SK-N-SH treated with all-trans-retinoic acid at 6 μM for 48 hours (cell line): ENCODE results near the gene CDH8.

ENCODE experiments used
- ATAC-seq: fragments of 200-7000 bp; cut with Tn5 transposase; 3 replicates; pipeline ENCODE4 v1.9.1; 2020; ENCODE audit warnings: mild to moderate bottlenecking, moderate library complexity
- ARNTL ChIP-seq: fragments of 450-650 bp; formaldehyde crosslinking; IDR thresholded peaks from 2 replicates; pipeline ENCODE4 v1.5.0; 2020; ENCODE audit warnings: low read depth, mild to moderate bottlenecking, moderate library complexity, borderline replicate concordance
- CREB5 ChIP-seq: fragments of 250-450 bp; sonication (Bioruptor Pico); IDR thresholded peaks from 2 replicates; pipeline ENCODE4 v1.5.1; 2020; ENCODE audit warnings: low read depth, mild to moderate bottlenecking, moderate library complexity
- CSDC2 ChIP-seq: fragments of 250-450 bp; sonication (Bioruptor Pico); IDR thresholded peaks from 2 replicates; pipeline ENCODE4 v1.5.0; 2020; ENCODE audit warnings: mild to moderate bottlenecking, moderate library complexity
- CSRNP3 ChIP-seq: fragments of 250-450 bp; sonication (Bioruptor Pico); IDR thresholded peaks from 2 replicates; pipeline ENCODE4 v1.5.1; 2021; ENCODE audit warnings: mild to moderate bottlenecking, moderate library complexity
- ESRRG ChIP-seq: fragments of 250-450 bp; sonication (Bioruptor Pico); IDR thresholded peaks from 2 replicates; pipeline ENCODE4 v1.6.1; 2021; ENCODE audit warnings: mild to moderate bottlenecking
- GLIS3 ChIP-seq: fragments of 250-450 bp; sonication (Bioruptor Pico); IDR thresholded peaks from 2 replicates; pipeline ENCODE4 v1.5.0; 2020; ENCODE audit warnings: mild to moderate bottlenecking, moderate library complexity
- ISL1 ChIP-seq: fragments of 250-450 bp; sonication (Bioruptor Pico); IDR thresholded peaks from 2 replicates; pipeline ENCODE4 v2.1.2; 2022; ENCODE audit warnings: mild to moderate bottlenecking, moderate library complexity
- OSR1 ChIP-seq: fragments of 250-450 bp; sonication (Bioruptor Pico); IDR thresholded peaks from 2 replicates; pipeline ENCODE4 v1.8.0; 2022; ENCODE audit warnings: moderate library complexity, mild to moderate bottlenecking, inconsistent platforms
- POU6F1 ChIP-seq: fragments of 250-450 bp; sonication (Bioruptor Pico); IDR thresholded peaks from 2 replicates; pipeline ENCODE4 v1.8.0; 2021; ENCODE audit warnings: low read depth, mild to moderate bottlenecking, moderate library complexity, borderline replicate concordance
- PPARA ChIP-seq: fragments of 250-450 bp; sonication (Bioruptor Pico); IDR thresholded peaks from 2 replicates; pipeline ENCODE4 v1.5.0; 2020; ENCODE audit warnings: mild to moderate bottlenecking, borderline replicate concordance
- RARB ChIP-seq: fragments of 250-450 bp; sonication (Bioruptor Pico); IDR thresholded peaks from 2 replicates; pipeline ENCODE4 v1.8.0; 2021; ENCODE audit warnings: mild to moderate bottlenecking, moderate library complexity
- SNAI2 ChIP-seq: fragments of 250-450 bp; sonication (Bioruptor Pico); IDR thresholded peaks from 2 replicates; pipeline ENCODE4 v1.5.0; 2020; ENCODE audit warnings: mild to moderate bottlenecking, moderate library complexity
- TCF4 ChIP-seq: fragments of 250-450 bp; sonication (Bioruptor Pico); IDR thresholded peaks from 2 replicates; pipeline ENCODE4 v1.8.0; 2021; ENCODE audit warnings: mild to moderate bottlenecking, moderate library complexity, borderline replicate concordance
- TOX ChIP-seq: fragments of 250-450 bp; sonication (Bioruptor Pico); IDR thresholded peaks from 2 replicates; pipeline ENCODE4 v1.8.0; 2021; ENCODE audit warnings: mild to moderate bottlenecking, moderate library complexity, borderline replicate concordance
- ZC3H10 ChIP-seq: fragments of 250-450 bp; sonication (Bioruptor Pico); IDR thresholded peaks from 2 replicates; pipeline ENCODE4 v1.5.1; 2021; ENCODE audit warnings: mild to moderate bottlenecking, moderate library complexity
- ZFP3 ChIP-seq: fragments of 250-450 bp; sonication (Bioruptor Pico); IDR thresholded peaks from 2 replicates; pipeline ENCODE4 v1.5.0; 2020; ENCODE audit warnings: mild to moderate bottlenecking, moderate library complexity
- ZFP30 ChIP-seq: fragments of 450-650 bp; formaldehyde crosslinking; IDR thresholded peaks from 2 replicates; pipeline ENCODE4 v1.5.0; 2022; ENCODE audit warnings: mild to moderate bottlenecking, moderate library complexity
- ZNF565 ChIP-seq: fragments of 450-650 bp; formaldehyde crosslinking; conservative IDR thresholded peaks from 2 replicates; pipeline ENCODE4 v1.5.0; 2020; ENCODE audit warnings: low read depth, mild to moderate bottlenecking, moderate library complexity
- ZNF70 ChIP-seq: fragments of 450-650 bp; formaldehyde crosslinking; IDR thresholded peaks from 2 replicates; pipeline ENCODE4 v1.5.0; 2020; ENCODE audit warnings: mild to moderate bottlenecking, moderate library complexity
- ZNF8 ChIP-seq: fragments of 450-650 bp; formaldehyde crosslinking; IDR thresholded peaks from 2 replicates; pipeline ENCODE4 v1.5.0; 2020; ENCODE audit warnings: mild to moderate bottlenecking, moderate library complexity
- TF ChIP-seq, protein P1 (sequence below): fragments of 250-450 bp; sonication (Bioruptor Pico); IDR thresholded peaks from 2 replicates; pipeline ENCODE4 v1.5.0; 2020; ENCODE audit warnings: mild to moderate bottlenecking, moderate library complexity
- TF ChIP-seq, protein P2 (sequence below): fragments of 250-450 bp; sonication (Bioruptor Pico); IDR thresholded peaks from 2 replicates; pipeline ENCODE4 v1.8.0; 2020; ENCODE audit warnings: mild to moderate bottlenecking, moderate library complexity, borderline replicate concordance

CDH8 gene

DNA sequence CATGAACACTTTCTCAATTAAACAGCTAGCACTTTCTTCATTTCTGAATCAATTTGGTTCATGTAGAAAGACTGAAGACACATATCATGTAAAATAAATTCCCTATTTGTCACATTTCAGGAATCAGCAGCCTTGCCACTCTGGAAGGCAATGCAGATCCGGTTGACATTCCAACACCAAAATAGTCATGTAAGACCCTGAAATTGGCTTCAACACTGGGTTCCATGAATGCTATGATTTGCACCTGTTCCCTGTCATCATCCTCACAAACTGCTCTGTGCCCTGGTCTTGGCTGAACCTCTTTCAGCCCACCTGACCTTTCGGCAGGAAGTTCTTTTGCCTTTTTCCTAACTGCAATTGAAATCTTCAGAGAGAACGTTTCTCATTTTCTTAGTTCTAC is 156.9 kb downstream of the CDH8 start:
- ATAC-seq, result no peak
- TF ChIP-seq ZNF70 (CRISPR knock-in tag) (no peak), TCF4 (CRISPR knock-in tag) (no peak), ZFP3 (no peak), ZNF565 (CRISPR knock-in tag) (no peak), TOX (no peak), POU6F1 (CRISPR knock-in tag) (no peak), ZNF8 (CRISPR knock-in tag) (no peak), ISL1 (CRISPR knock-in tag) (no peak), CSDC2 (CRISPR knock-in tag) (no peak), ESRRG (no peak), RARB (no peak), GLIS3 (CRISPR knock-in tag) (no peak), PPARA (CRISPR knock-in tag) (no peak), CSRNP3 (CRISPR knock-in tag) (no peak), SNAI2 (CRISPR knock-in tag) (no peak)

GRCh38 chr16:61877436-61877835 is 158.8 kb downstream of the CDH8 start:
- TF ChIP-seq TCF4 (CRISPR knock-in tag) (no peak), OSR1 (CRISPR knock-in tag) (no peak), GLIS3 (CRISPR knock-in tag) (no peak), SNAI2 (CRISPR knock-in tag) (no peak), RARB (no peak), PPARA (CRISPR knock-in tag) (no peak), ZC3H10 (CRISPR knock-in tag) (no peak), ZNF565 (CRISPR knock-in tag) (no peak), CREB5 (CRISPR knock-in tag) (no peak), ESRRG (no peak), CSRNP3 (CRISPR knock-in tag) (no peak), ISL1 (CRISPR knock-in tag) (no peak), TOX (no peak), POU6F1 (CRISPR knock-in tag) (no peak), ZFP30 (CRISPR knock-in tag) (no peak), ARNTL (CRISPR knock-in tag) (no peak), ZFP3 (no peak)
- TF ChIP-seq, protein P1, sequence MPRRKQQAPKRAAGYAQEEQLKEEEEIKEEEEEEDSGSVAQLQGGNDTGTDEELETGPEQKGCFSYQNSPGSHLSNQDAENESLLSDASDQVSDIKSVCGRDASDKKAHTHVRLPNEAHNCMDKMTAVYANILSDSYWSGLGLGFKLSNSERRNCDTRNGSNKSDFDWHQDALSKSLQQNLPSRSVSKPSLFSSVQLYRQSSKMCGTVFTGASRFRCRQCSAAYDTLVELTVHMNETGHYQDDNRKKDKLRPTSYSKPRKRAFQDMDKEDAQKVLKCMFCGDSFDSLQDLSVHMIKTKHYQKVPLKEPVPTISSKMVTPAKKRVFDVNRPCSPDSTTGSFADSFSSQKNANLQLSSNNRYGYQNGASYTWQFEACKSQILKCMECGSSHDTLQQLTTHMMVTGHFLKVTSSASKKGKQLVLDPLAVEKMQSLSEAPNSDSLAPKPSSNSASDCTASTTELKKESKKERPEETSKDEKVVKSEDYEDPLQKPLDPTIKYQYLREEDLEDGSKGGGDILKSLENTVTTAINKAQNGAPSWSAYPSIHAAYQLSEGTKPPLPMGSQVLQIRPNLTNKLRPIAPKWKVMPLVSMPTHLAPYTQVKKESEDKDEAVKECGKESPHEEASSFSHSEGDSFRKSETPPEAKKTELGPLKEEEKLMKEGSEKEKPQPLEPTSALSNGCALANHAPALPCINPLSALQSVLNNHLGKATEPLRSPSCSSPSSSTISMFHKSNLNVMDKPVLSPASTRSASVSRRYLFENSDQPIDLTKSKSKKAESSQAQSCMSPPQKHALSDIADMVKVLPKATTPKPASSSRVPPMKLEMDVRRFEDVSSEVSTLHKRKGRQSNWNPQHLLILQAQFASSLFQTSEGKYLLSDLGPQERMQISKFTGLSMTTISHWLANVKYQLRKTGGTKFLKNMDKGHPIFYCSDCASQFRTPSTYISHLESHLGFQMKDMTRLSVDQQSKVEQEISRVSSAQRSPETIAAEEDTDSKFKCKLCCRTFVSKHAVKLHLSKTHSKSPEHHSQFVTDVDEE (CRISPR knock-in tag), result no peak
- TF ChIP-seq, protein P2, sequence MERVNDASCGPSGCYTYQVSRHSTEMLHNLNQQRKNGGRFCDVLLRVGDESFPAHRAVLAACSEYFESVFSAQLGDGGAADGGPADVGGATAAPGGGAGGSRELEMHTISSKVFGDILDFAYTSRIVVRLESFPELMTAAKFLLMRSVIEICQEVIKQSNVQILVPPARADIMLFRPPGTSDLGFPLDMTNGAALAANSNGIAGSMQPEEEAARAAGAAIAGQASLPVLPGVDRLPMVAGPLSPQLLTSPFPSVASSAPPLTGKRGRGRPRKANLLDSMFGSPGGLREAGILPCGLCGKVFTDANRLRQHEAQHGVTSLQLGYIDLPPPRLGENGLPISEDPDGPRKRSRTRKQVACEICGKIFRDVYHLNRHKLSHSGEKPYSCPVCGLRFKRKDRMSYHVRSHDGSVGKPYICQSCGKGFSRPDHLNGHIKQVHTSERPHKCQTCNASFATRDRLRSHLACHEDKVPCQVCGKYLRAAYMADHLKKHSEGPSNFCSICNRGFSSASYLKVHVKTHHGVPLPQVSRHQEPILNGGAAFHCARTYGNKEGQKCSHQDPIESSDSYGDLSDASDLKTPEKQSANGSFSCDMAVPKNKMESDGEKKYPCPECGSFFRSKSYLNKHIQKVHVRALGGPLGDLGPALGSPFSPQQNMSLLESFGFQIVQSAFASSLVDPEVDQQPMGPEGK (CRISPR knock-in tag), result no peak
- no peak for ATAC-seq
